NCI-H2171 (cell line): ENCODE data around the gene RREB1.
"Not testable (repeated sequence)": the region's sequence is repeated elsewhere in the genome, so short reads cannot be mapped to it uniquely, and the experiment has no call there.

Experiments used
- DNase-seq: peaks from one replicate; lab custom pipeline; 2025; lab: John Stamatoyannopoulos, UW

RREB1 gene

GRCh38 chr6:7263519-7263805 is 155.7 kb downstream of the RREB1 start:
- DNase-seq, result not testable (repeated sequence)

GRCh38 chr6:7264041-7264440 is 156.3 kb downstream of the RREB1 start:
- no peak for DNase-seq

GRCh38 chr6:7264686-7265384 is 157.1 kb downstream of the RREB1 start:
- no peak for DNase-seq

- DNase-seq, result not testable (repeated sequence)
Observed at GRCh38 chr6:7265385-7265726, 157.6 kb downstream of the RREB1 start.

GRCh38 chr6:7267071-7267465 is 159.3 kb downstream of the RREB1 start:
- no peak for DNase-seq

GRCh38 chr6:7267466-7268091 is 159.8 kb downstream of the RREB1 start:
- no peak for DNase-seq

GRCh38 chr6:7268362-7268761 is 160.6 kb downstream of the RREB1 start:
- no peak for DNase-seq

- DNase-seq, result no peak
Observed at GRCh38 chr6:7268816-7269555, 161.2 kb downstream of the RREB1 start.

GRCh38 chr6:7269816-7270215 is 162.1 kb downstream of the RREB1 start:
- DNase-seq, result no peak

GRCh38 chr6:7270320-7271204 is 162.8 kb downstream of the RREB1 start:
- no peak for DNase-seq

GRCh38 chr6:7271205-7271534 is 163.4 kb downstream of the RREB1 start:
- DNase-seq, result no peak

- no peak for DNase-seq
Observed at GRCh38 chr6:7273709-7274108, 165.9 kb downstream of the RREB1 start.

GRCh38 chr6:7274525-7274924 is 166.8 kb downstream of the RREB1 start:
- not testable (repeated sequence) for DNase-seq

- DNase-seq, result no peak
Observed at GRCh38 chr6:7276199-7276524, 168.4 kb downstream of the RREB1 start.

- no peak for DNase-seq
Observed at GRCh38 chr6:7282097-7282906, 174.5 kb downstream of the RREB1 start.

- DNase-seq, result no peak
Observed at GRCh38 chr6:7283676-7284075, 175.9 kb downstream of the RREB1 start.

GRCh38 chr6:7285416-7285815 is 177.7 kb downstream of the RREB1 start:
- no peak for DNase-seq

GRCh38 chr6:7290079-7290478 is 182.3 kb downstream of the RREB1 start:
- DNase-seq, result no peak

- no peak for DNase-seq
Observed at GRCh38 chr6:7292596-7293255, 185.0 kb downstream of the RREB1 start.

GRCh38 chr6:7295916-7296315 is 188.2 kb downstream of the RREB1 start:
- no peak for DNase-seq

GRCh38 chr6:7296602-7297001 is 188.8 kb downstream of the RREB1 start:
- no peak for DNase-seq
